Measurements from ENCODE around the gene ZAP70. TPM values are rescaled to one million over a fixed set of nuclear protein-coding genes. Genes with fewer than 3 reads are reported as not detected.
A peak's percentile ranks its signal among the peaks of the same experiment; 100 is the strongest.

Gene ZAP70
- total RNA-seq, 2 experiments from 2014 or later: 283 TPM

DNA sequence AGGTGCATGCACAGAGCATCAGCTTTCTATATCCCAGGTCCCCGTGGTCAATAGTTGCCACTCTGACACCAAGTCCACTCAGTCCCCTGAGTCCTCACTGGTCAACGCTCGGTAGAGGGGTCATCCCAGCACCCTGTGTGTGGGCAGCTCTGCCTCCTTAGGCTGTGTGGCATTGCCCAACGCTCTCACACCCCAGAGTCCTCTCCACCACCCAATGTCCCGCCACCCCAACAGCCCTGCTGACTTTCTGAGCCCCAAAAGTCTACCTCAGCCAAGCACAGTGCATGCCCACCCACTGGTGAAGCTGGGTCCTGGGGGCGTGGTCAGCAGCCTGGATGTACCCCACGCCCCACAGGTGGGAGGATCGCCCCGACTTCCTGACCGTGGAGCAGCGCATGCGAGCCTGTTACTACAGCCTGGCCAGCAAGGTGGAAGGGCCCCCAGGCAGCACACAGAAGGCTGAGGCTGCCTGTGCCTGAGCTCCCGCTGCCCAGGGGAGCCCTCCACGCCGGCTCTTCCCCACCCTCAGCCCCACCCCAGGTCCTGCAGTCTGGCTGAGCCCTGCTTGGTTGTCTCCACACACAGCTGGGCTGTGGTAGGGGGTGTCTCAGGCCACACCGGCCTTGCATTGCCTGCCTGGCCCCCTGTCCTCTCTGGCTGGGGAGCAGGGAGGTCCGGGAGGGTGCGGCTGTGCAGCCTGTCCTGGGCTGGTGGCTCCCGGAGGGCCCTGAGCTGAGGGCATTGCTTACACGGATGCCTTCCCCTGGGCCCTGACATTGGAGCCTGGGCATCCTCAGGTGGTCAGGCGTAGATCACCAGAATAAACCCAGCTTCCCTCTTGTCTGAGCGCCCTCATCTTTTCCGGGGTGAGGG is 25.9 kb downstream of the ZAP70 start:
- Mint-ChIP-seq H3K36me3 (ENCODE audit: low read depth) (peaks cover 67% of the 10 kb centered on the region), H3K27me3 (no peaks in the 10 kb centered on the region), H3K4me3 (no peak overlapping the region), H3K9me3 (no peaks in the 10 kb centered on the region), H3K27ac (peak overlapping the region; percentile 46), H3K4me1 (peaks cover 54% of the 10 kb centered on the region)
- CTCF ChIA-PET: interaction anchor here (0.7 to 4.2 kb wide), 13 partner anchors 9 to 646 kb away, joined by 3 to 34 read pairs (median 6); partner anchors contain the start of gene ZAP70
- DNase-seq: no peak
- POLR2A ChIA-PET: interaction anchor here (0.5 to 8.6 kb wide), 6 partner anchors 9 to 29 kb away, joined by 3 to 119 read pairs (median 8); partner anchors contain the start of gene ZAP70

DNA sequence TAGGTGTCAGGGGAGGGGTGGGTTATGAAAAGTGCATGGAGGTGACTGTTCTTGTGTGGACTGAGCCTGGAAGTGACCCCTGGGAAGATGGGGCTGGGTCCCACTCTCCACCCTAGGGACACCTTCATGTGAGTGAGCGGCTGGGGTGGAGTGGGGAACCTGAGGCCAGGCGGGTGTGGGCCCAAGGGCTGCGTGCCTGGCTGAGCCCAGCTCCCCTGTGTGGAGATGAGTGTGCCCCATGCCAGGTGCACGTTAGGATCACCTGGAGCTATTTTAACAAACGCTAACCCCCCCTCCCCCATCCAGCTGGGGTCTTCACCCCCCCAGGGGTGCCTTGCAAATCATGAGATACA is 26.5 kb downstream of the ZAP70 start:
- H3K36me3 Mint-ChIP-seq (ENCODE audit: low read depth): peaks cover 68% of the 10 kb centered on the region
- H3K4me1 Mint-ChIP-seq: peaks cover 59% of the 10 kb centered on the region
- CTCF ChIA-PET: interaction anchor here (0.7 to 4.2 kb wide), 15 partner anchors 9 to 645 kb away, joined by 3 to 34 read pairs (median 5); partner anchors contain the start of gene ZAP70

DNA sequence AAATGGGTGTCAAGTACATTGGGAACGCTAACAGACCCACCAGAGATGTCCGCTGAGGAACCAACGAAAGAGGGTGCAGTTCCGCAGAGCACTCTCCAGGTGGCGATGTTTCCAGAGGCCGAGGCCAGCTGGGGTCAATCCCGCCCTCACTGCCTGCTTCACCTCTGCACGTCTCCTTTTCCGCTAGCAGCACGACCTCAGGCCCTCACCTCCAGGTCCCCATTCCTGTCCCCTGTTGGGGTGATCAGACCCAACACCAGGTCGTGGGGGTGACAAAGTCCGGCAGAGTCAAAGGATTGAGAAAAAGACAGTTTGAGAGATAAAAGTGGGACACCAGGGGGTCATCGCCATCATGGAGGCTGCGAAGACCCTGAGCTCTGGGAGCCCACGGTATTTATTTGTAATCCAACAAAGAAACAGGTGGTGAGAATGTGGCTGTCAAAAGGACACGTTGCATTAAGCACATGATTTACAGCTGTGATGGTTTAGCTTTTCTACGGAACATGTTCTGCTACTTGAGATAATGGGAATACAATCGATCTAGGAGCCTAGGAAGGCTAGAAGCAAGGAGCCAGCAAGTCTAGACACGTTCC is 27.3 kb downstream of the ZAP70 start:
- CTCF ChIA-PET: interaction anchor here (0.6 to 4.2 kb wide), 25 partner anchors 10 to 644 kb away, joined by 3 to 34 read pairs (median 5); partner anchors contain the start of gene ZAP70
- Mint-ChIP-seq H3K9me3 (no peaks in the 10 kb centered on the region), H3K36me3 (ENCODE audit: low read depth) (peaks cover 68% of the 10 kb centered on the region)

More for the DNA sequence above, 26.5 kb downstream of the ZAP70 start:
- H3K9me3 Mint-ChIP-seq: no peaks in the 10 kb centered on the region
- no peak overlapping the region for H3K27ac Mint-ChIP-seq
- POLR2A ChIA-PET: interaction anchor here (1.5 to 8.6 kb wide), 5 partner anchors 8 to 28 kb away, joined by 5 to 119 read pairs (median 9); partner anchors contain the start of gene ZAP70
- H3K27me3 Mint-ChIP-seq: no peaks in the 10 kb centered on the region
- DNase-seq: no peak
- no peak overlapping the region for H3K4me3 Mint-ChIP-seq

DNA sequence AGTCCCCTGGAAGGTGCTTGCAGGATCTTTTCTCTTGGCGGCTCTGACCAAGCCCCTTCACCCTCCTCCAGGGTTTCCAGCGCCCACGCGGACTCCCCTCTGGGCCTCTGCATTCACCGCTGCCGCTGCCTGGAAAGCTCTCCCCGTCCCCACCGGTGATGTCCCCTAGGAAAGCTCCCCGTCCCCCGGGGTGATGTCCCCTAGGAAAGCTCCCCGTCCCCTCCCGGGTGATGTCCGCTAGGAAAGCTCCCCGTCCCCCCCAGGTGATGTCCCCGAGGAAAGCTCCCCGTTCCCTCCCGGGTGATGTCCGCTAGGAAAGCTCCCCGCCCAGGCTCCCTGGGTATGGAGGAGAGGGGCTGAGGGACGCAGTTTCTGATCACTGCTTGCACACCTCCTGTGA is 27.9 kb downstream of the ZAP70 start:
- Mint-ChIP-seq H3K36me3 (ENCODE audit: low read depth) (peaks cover 68% of the 10 kb centered on the region), H3K4me1 (peaks cover 71% of the 10 kb centered on the region), H3K27me3 (no peaks in the 10 kb centered on the region), H3K27ac (peak overlapping the region; percentile 99), H3K9me3 (no peaks in the 10 kb centered on the region), H3K4me3 (no peak overlapping the region)
- no peak for DNase-seq
- POLR2A ChIA-PET: interaction anchor here (0.8 to 8.6 kb wide), 11 partner anchors 10 to 95 kb away, joined by 3 to 119 read pairs (median 6); partner anchors contain the start of genes COX5B and ZAP70
- CTCF ChIA-PET: interaction anchor here (0.6 to 4.2 kb wide), 20 partner anchors 11 to 644 kb away, joined by 3 to 34 read pairs (median 6); partner anchors contain the start of gene ZAP70

More for the DNA sequence above, 27.3 kb downstream of the ZAP70 start:
- H3K27me3 Mint-ChIP-seq: no peaks in the 10 kb centered on the region
- H3K27ac Mint-ChIP-seq: peak overlapping the region; percentile 99
- peak; percentile 46 for DNase-seq
- peaks cover 66% of the 10 kb centered on the region for H3K4me1 Mint-ChIP-seq
- no peak overlapping the region for H3K4me3 Mint-ChIP-seq
- POLR2A ChIA-PET: interaction anchor here (1.2 to 8.6 kb wide), 8 partner anchors 9 to 41 kb away, joined by 3 to 119 read pairs (median 8); partner anchors contain the start of gene ZAP70

DNA sequence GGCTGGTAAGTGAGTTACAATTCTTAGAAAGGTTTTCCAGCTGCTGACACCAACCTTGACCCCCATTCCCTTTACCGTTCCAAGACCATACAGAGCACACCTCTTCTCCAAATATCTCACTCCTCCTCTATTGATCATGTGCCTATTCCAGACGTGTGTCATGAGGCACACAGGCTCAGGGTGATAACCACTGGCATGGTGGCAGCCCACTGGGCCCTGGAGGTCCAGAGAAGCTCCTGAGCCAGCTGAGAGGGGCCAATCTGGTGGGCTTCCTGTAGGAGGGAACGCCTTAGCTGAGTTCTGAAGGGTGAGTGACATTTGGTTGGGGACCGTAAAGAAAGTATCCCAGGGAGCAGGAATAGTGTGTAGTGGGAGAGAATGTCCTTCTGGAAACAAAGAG is 28.3 kb downstream of the ZAP70 start:
- peak overlapping the region; percentile 3 for H3K4me3 Mint-ChIP-seq
- no peaks in the 10 kb centered on the region for H3K27me3 Mint-ChIP-seq
- ChIA-PET POLR2A (interaction anchor here (0.8 to 8.6 kb wide), 9 partner anchors 11 to 95 kb away, joined by 3 to 119 read pairs (median 8); partner anchors contain the start of genes COX5B and ZAP70), CTCF (interaction anchor here (1.3 to 4.2 kb wide), 14 partner anchors 12 to 643 kb away, joined by 4 to 34 read pairs (median 6); partner anchors contain the start of genes COX5B and ZAP70)
- no peak for DNase-seq
- H3K4me1 Mint-ChIP-seq: peaks cover 76% of the 10 kb centered on the region
- peaks cover 67% of the 10 kb centered on the region for H3K36me3 Mint-ChIP-seq (ENCODE audit: low read depth)
- peak overlapping the region; percentile 99 for H3K27ac Mint-ChIP-seq
- no peaks in the 10 kb centered on the region for H3K9me3 Mint-ChIP-seq

DNA sequence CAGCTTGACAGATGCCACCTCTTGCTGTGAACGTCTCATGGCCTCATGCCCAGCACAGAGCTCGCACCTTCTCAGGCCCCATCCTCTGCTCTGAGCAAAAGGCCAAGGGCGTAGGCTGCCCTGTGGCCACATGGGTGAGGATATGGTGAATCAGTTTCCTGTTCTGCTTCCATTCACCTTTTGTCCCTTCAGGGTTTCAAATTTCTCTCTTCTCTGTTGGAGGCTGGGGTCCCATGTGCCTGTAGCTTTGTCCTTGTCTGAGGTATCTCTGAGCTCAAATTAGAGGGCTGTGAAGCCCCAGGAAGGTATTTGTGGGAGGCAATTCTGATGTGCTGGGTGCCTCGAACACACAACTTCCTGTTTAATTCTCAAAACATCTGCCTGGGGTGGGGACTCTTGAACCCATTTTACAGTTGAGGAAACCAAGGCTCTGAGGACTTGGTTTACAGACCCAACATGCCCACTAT is 29.0 kb downstream of the ZAP70 start:
- no peaks in the 10 kb centered on the region for H3K9me3 Mint-ChIP-seq
- no peaks in the 10 kb centered on the region for H3K27me3 Mint-ChIP-seq
- peaks cover 65% of the 10 kb centered on the region for H3K36me3 Mint-ChIP-seq (ENCODE audit: low read depth)
- ChIA-PET CTCF (interaction anchor here (0.7 to 4.2 kb wide), 13 partner anchors 12 to 152 kb away, joined by 3 to 34 read pairs (median 5); partner anchors contain the start of genes COX5B and ZAP70), POLR2A (interaction anchor here (0.7 to 8.6 kb wide), 11 partner anchors 9 to 128 kb away, joined by 3 to 119 read pairs (median 6); partner anchors contain the start of genes COX5B and ZAP70)
- DNase-seq: peak; percentile 67
- H3K27ac Mint-ChIP-seq: peak overlapping the region; percentile 99
- H3K4me1 Mint-ChIP-seq: peaks cover 83% of the 10 kb centered on the region
- H3K4me3 Mint-ChIP-seq: no peak overlapping the region

DNA sequence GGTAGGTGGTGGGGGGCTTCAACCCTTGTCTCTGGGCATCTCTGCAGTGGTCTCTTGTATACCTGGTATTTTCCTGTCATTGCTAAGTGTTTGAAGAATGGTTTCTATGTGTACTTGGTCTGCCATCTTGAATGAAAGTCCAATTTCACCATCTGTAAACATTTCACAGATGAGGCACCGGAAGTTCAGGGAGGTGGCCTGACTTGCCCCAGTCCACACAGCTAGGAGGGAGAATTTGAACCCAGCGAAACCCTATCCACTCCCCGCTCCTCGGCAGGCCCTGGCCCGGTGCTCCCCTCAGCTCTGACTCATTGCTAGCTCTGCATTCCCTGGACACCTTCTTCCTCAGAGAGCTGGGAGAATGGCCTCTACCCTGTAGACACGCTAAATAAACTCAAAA is 30.5 kb downstream of the ZAP70 start:
- Mint-ChIP-seq H3K9me3 (no peaks in the 10 kb centered on the region), H3K27ac (peak overlapping the region; percentile 65), H3K36me3 (ENCODE audit: low read depth) (peaks cover 53% of the 10 kb centered on the region), H3K4me1 (peaks cover 84% of the 10 kb centered on the region), H3K27me3 (no peaks in the 10 kb centered on the region), H3K4me3 (no peak overlapping the region)
- no peak for DNase-seq
- ChIA-PET POLR2A (interaction anchor here (1.0 to 8.6 kb wide), 4 partner anchors 16 to 98 kb away, joined by 3 to 119 read pairs (median 49); partner anchors contain the start of genes COX5B and ZAP70), CTCF (interaction anchor here (0.8 to 1.2 kb wide), 5 partner anchors 9 to 44 kb away, joined by 3 to 6 read pairs (median 4); no protein-coding TSS in a partner anchor)

DNA sequence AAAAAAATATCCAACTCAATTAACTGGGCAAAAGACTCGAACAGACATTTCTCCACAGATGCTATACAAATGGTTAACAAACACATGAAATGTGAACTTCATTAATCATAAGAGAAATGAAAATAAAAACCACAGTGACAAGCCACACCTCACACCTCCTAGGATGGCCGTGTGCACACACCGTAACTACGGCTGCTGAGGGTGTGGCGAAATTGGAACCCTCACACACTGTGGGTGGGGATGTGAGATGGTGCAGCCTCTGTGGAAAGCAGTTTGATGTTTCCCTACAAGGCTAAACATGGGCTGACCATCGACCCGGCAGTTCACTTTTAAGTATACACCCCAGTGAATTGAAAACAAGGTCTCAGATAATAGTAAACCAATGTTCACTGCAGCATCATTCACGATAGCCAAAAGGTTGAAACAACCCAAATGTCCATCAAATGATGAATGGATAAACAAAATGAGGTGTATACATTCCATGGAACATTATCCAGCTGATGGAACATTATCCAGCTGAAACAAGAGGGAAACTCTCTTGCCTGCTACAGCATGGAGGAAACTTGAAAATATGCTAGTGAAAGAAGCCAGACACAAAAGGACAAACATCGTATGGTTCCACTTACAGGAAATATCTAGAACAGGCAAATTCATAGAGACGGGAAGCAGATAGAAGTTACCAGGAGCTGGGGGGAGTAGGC is 32.2 kb downstream of the ZAP70 start:
- Mint-ChIP-seq H3K27me3 (no peaks in the 10 kb centered on the region), H3K27ac (peak overlapping the region; percentile 56), H3K4me1 (peaks cover 75% of the 10 kb centered on the region), H3K9me3 (no peaks in the 10 kb centered on the region), H3K4me3 (peak overlapping the region; percentile 9), H3K36me3 (ENCODE audit: low read depth) (peaks cover 46% of the 10 kb centered on the region)
- peak; percentile 75 for DNase-seq
- ChIA-PET POLR2A (interaction anchor here (1.3 to 8.6 kb wide), 5 partner anchors 9 to 83 kb away, joined by 3 to 119 read pairs (median 6); partner anchors contain the start of gene ZAP70), CTCF (interaction anchor here (1.0 to 3.6 kb wide), 3 partner anchors 34 to 94 kb away, joined by 3 to 96 read pairs (median 7); partner anchors contain the start of gene ZAP70)

DNA sequence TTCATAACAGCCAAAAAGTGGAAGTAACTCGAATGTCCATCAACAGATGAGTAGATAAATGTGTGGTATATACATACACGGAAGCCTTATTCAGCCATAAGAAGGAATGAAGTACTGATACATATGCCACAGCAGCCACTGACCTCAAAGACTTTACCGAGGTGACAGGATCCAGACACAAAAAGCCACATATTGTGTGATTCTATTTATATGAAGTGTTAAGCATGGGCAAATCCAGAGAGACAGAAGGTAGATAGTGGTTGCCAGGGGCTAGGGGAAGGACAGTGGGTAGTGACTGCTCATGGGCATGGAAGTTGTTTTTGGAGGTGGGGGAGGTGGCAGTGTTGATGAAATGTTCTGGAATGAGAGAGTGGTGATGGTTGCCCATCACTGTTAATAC is 33.9 kb downstream of the ZAP70 start:
- Mint-ChIP-seq H3K27ac (peak overlapping the region; percentile 65), H3K9me3 (no peaks in the 10 kb centered on the region), H3K4me1 (peaks cover 58% of the 10 kb centered on the region), H3K27me3 (no peaks in the 10 kb centered on the region), H3K4me3 (no peak overlapping the region), H3K36me3 (ENCODE audit: low read depth) (peaks cover 30% of the 10 kb centered on the region)
- CTCF ChIA-PET: interaction anchor here (2.3 to 3.6 kb wide), 2 partner anchors 28 to 35 kb away, joined by 11 to 96 read pairs; partner anchors contain the start of gene ZAP70
- POLR2A ChIA-PET: interaction anchor here (1.0 kb wide), 1 partner anchor 85 kb away, joined by 3 read pairs; no protein-coding TSS in a partner anchor
- peak; percentile 49 for DNase-seq

DNA sequence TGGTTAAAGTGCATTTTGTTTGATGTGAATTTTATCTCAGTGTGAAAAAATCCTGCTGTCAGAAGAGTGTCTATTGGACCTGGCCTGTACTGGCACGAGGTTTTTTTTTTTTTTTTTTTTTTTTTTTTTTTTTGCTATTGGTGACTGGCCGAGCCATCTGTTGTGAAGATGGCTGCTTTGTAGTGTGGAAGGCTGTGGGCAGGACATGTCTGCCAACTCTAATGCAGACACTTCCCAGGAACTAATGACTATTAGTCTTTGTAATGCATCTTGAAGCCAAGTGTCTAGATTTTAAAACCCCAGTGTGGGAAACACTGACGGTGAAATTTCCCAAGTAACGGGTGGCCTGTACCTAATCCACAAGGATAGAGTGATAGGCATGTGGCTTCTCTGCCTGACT is 34.3 kb downstream of the ZAP70 start:
- peaks cover 54% of the 10 kb centered on the region for H3K4me1 Mint-ChIP-seq
- DNase-seq: no peak
- ChIA-PET POLR2A (interaction anchor here (1.0 to 1.3 kb wide), 4 partner anchors 29 to 86 kb away, joined by 3 to 11 read pairs (median 6); partner anchors contain the start of gene ZAP70), CTCF (interaction anchor here (0.7 to 4.7 kb wide), 6 partner anchors 11 to 158 kb away, joined by 3 to 96 read pairs (median 10); partner anchors contain the start of genes ANKRD36B and ZAP70)
- no peak overlapping the region for H3K4me3 Mint-ChIP-seq
- H3K9me3 Mint-ChIP-seq: no peaks in the 10 kb centered on the region
- no peaks in the 10 kb centered on the region for H3K27me3 Mint-ChIP-seq
- peak overlapping the region; percentile 65 for H3K27ac Mint-ChIP-seq
- peaks cover 29% of the 10 kb centered on the region for H3K36me3 Mint-ChIP-seq (ENCODE audit: low read depth)

DNA sequence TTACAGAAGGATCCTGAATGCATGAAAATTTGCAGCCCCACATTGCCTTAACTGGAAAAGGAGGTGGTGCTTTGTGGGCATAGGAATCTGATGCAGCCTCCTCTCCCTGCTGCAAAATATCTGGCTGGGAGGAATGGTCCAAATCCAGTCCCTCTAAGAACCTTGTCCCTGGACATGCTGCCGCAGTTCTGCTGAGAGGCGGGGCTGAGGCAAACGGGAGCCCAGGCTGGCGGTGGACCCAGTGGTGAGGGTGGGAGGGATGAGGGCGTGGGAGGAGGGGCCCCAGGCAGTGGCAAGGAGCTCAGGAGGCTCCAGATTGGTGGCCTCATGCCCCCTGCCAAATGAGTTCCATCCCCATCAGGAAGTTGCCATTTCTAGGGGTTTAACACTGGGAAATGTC is 36.2 kb downstream of the ZAP70 start:
- no peaks in the 10 kb centered on the region for H3K9me3 Mint-ChIP-seq
- H3K4me1 Mint-ChIP-seq: peaks cover 35% of the 10 kb centered on the region
- H3K36me3 Mint-ChIP-seq (ENCODE audit: low read depth): peaks cover 12% of the 10 kb centered on the region
- POLR2A ChIA-PET: interaction anchor here (1.0 to 1.9 kb wide), 3 partner anchors 13 to 36 kb away, joined by 3 to 10 read pairs (median 4); partner anchors contain the start of gene ZAP70
- H3K27ac Mint-ChIP-seq: no peak overlapping the region
- no peak overlapping the region for H3K4me3 Mint-ChIP-seq
- CTCF ChIA-PET: interaction anchor here (1.4 to 4.7 kb wide), 4 partner anchors 10 to 160 kb away, joined by 4 to 73 read pairs (median 10); partner anchors contain the start of gene ANKRD36B
- no peaks in the 10 kb centered on the region for H3K27me3 Mint-ChIP-seq
- DNase-seq: no peak
